GM20000 (cell line): ENCODE measurements around the gene DNAJC13.
"Not testable (repeated sequence)": the region's sequence is repeated elsewhere in the genome, so short reads cannot be mapped to it uniquely, and the experiment has no call there.

Experiments
- DNase-seq: peaks from one replicate; pipeline ENCODE4 v3.0.0; 2012; ENCODE audit warnings: low spot score
- CTCF ChIP-seq: IDR thresholded peaks from 2 replicates; pipeline ENCODE4 v1.5.1; 2012; ENCODE audit warnings: mild to moderate bottlenecking, control low read depth; ENCODE audit errors: extremely low read depth, missing control alignments

DNAJC13 gene

GRCh38 chr3:132380920-132381319 is 36.4 kb upstream of the DNAJC13 start:
- TF ChIP-seq CTCF = no peak
- no peak for DNase-seq

GRCh38 chr3:132381348-132381944 is 35.9 kb upstream of the DNAJC13 start:
- DNase-seq = no peak
- no peak for TF ChIP-seq CTCF

- TF ChIP-seq CTCF = no peak
- DNase-seq = no peak
These were observed 35.0 kb upstream of the DNAJC13 start for GRCh38 chr3:132382267-132382666.

GRCh38 chr3:132382688-132383194 is 34.6 kb upstream of the DNAJC13 start:
- DNase-seq = no peak
- TF ChIP-seq CTCF = no peak

GRCh38 chr3:132386259-132386658 is 31.0 kb upstream of the DNAJC13 start:
- no peak for TF ChIP-seq CTCF
- DNase-seq = no peak

GRCh38 chr3:132392675-132393074 is 24.6 kb upstream of the DNAJC13 start:
- not testable (repeated sequence) for DNase-seq

GRCh38 chr3:132394320-132394719 is 23.0 kb upstream of the DNAJC13 start:
- TF ChIP-seq CTCF = no peak
- no peak for DNase-seq

- DNase-seq = no peak
These were observed 22.2 kb upstream of the DNAJC13 start for GRCh38 chr3:132395126-132395525.

More at GRCh38 chr3:132395126-132395525, 22.2 kb upstream of the DNAJC13 start:
- TF ChIP-seq CTCF = no peak
